Gastroesophageal sphincter (tissue), 4 donors: ENCODE measurements around the gene WDR90. TPM values are rescaled to one million over a fixed set of nuclear protein-coding genes. Genes with fewer than 3 reads are reported as not detected.
A peak's percentile ranks its signal among the peaks of the same experiment; 100 is the strongest.

Source experiments
- ATAC-seq: fragments of 150-250 bp; one replicate; pipeline ENCODE4 v1.9.1; 2016; ENCODE audit warnings: mild to moderate bottlenecking, moderate library complexity
- H3K27ac ChIP-seq, 4 donors: fragments of 200-600 bp; sonication (generic) in 3 of 4; 1 replicate in 3 of 4; 2 replicates in 1 of 4; pipeline ENCODE4 v1.5.1; 2016 to 2019
- H3K27me3 ChIP-seq: fragments of 200-600 bp; sonication (generic); one replicate; pipeline ENCODE4 v1.5.1; 2019
- H3K36me3 ChIP-seq, 2 donors: fragments of 200-600 bp; sonication (generic); one replicate each; pipeline ENCODE4 v1.5.1; 2019; ENCODE audit warnings: control low read depth in 1 of 2
- H3K4me1 ChIP-seq, 3 donors: fragments of 200-600 bp; sonication (generic); 1 replicate in 2 of 3; 2 replicates in 1 of 3; pipeline ENCODE4 v1.5.1; 2016 to 2019; ENCODE audit warnings: control low read depth in 2 of 3
- H3K4me3 ChIP-seq, 2 donors: fragments of 200-600 bp; sonication (generic); one replicate each; pipeline ENCODE4 v1.5.1; 2019; ENCODE audit warnings: mild to moderate bottlenecking in 1 of 2, moderate library complexity in 1 of 2
- H3K9me3 ChIP-seq, 3 donors: fragments of 200-600 bp; sonication (generic); one replicate each; pipeline ENCODE4 v1.5.1; 2017 to 2019; ENCODE audit warnings: control low read depth in 2 of 3
- EP300 ChIP-seq: sonication (generic); formaldehyde crosslinking; IDR thresholded peaks from one replicate; pipeline ENCODE4 v1.6.1; 2017; ENCODE audit warnings: antibody characterized with exemption, mild to moderate bottlenecking
- POLR2A ChIP-seq, 2 donors: fragments of 450-650 bp; IDR thresholded peaks; one replicate each; pipeline ENCODE4 v1.6.1; 2017; ENCODE audit warnings: antibody characterized with exemption in 2 of 2, mild to moderate bottlenecking in 2 of 2, moderate library complexity in 1 of 2
- POLR2AphosphoS5 ChIP-seq: sonication (generic); formaldehyde crosslinking; IDR thresholded peaks from one replicate; pipeline ENCODE4 v1.6.1; 2017; ENCODE audit warnings: antibody characterized with exemption
- WGBS, 2 donors: methylation state at CpG; one replicate each; pipeline ENCODE4 v1.1.5; 2018; ENCODE audit warnings: low coverage in 1 of 2; 5-methylcytosine and 5-hydroxymethylcytosine counted together
- total RNA-seq, 4 donors: library from RNA; depleted of rRNA; stranded (reverse); fragments of >200 nt; gene quantifications; one replicate each; pipeline ENCODE4 v1.1.0, GENCODE V29; 2016
- TF ChIP-seq, protein P1 (sequence below), 4 experiments: fragments of 200-600 bp in 2 of 4; fragments of 450-650 bp in 2 of 4; sonication (generic) in 1 of 4; IDR thresholded peaks; one replicate each; pipeline ENCODE4 v1.5.1; 2017 to 2019; ENCODE audit warnings: antibody characterized with exemption in 4 of 4, mild to moderate bottlenecking in 2 of 4, moderate library complexity in 2 of 4

WDR90 gene
- total RNA-seq, 4 donors from 2014 or later = 8.5 to 21.2 (median 16.8) TPM

- H3K9me3 ChIP-seq = no peaks in the 10 kb centered on the region
- H3K4me1 ChIP-seq = peaks cover 2 to 57% (median 21%) of the 10 kb centered on the region in 3 donors
- peak overlapping the region; percentile 62 to 94 for H3K4me3 ChIP-seq
- 91 to 100% methylated on average over 1 to 4 of the region's 53 CpGs for WGBS, 2 donors
- H3K27ac ChIP-seq = peak overlapping the region; percentile 90 to 97 (median 96)
- peaks cover 0 to 24% of the 10 kb centered on the region in 2 donors for H3K36me3 ChIP-seq
- peak; percentile 6 for ATAC-seq
- no peak for TF ChIP-seq POLR2AphosphoS5
- TF ChIP-seq, protein P1, sequence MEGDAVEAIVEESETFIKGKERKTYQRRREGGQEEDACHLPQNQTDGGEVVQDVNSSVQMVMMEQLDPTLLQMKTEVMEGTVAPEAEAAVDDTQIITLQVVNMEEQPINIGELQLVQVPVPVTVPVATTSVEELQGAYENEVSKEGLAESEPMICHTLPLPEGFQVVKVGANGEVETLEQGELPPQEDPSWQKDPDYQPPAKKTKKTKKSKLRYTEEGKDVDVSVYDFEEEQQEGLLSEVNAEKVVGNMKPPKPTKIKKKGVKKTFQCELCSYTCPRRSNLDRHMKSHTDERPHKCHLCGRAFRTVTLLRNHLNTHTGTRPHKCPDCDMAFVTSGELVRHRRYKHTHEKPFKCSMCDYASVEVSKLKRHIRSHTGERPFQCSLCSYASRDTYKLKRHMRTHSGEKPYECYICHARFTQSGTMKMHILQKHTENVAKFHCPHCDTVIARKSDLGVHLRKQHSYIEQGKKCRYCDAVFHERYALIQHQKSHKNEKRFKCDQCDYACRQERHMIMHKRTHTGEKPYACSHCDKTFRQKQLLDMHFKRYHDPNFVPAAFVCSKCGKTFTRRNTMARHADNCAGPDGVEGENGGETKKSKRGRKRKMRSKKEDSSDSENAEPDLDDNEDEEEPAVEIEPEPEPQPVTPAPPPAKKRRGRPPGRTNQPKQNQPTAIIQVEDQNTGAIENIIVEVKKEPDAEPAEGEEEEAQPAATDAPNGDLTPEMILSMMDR (IDR thresholded peaks at IDR 0.05) = no peak
- TF ChIP-seq POLR2A (IDR thresholded peaks at IDR 0.05) = no peak
- TF ChIP-seq EP300 = no peak
- H3K27me3 ChIP-seq = peaks cover 6% of the 10 kb centered on the region
Measured at GRCh38 chr16:637081-638018, 11.8 kb upstream of the WDR90 start.

DNA sequence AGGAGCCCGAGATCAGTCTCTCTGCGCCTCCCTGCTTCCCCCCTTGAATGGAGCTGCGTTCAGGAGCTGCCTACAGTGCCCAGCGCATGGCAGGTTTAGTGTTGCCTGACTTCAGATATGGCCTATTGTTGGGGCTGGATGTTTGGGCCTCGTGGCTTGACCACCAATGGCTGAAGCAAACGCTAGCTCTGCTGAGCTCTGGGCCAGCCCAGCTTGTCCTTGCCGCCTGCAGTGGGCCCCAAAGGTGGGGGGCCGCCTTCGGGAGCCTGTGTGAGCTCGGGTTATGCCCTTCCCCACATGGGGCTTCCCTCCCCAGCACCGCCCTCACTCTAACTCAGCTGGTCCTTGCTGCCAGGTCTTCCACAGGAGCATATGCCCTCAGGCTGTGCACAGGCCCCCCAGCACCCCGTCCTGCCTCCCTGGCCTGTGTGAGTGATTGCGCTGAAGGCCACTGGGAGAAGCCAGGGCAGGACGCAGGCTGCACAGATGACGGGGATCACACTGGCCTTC lies 11.1 kb upstream of the WDR90 start:
- no peak for ATAC-seq
- no CpG with 5 or more reads among the region's 15 CpGs for WGBS, 2 donors
- TF ChIP-seq, protein P1 (IDR thresholded peaks at IDR 0.05) = no peak
- TF ChIP-seq POLR2AphosphoS5 = no peak
- no peak for TF ChIP-seq EP300
- no peak for TF ChIP-seq POLR2A (IDR thresholded peaks at IDR 0.05)
- Histone ChIP-seq H3K27me3 (no peaks in the 10 kb centered on the region), H3K9me3 (no peaks in the 10 kb centered on the region), H3K4me3 (no peak overlapping the region), H3K27ac (peak overlapping the region in 3 of 4 donors; percentile 95 to 97 (median 96)), H3K4me1 (peaks cover 2 to 64% (median 29%) of the 10 kb centered on the region in 3 donors), H3K36me3 (peaks cover 0 to 17% of the 10 kb centered on the region in 2 donors)

DNA sequence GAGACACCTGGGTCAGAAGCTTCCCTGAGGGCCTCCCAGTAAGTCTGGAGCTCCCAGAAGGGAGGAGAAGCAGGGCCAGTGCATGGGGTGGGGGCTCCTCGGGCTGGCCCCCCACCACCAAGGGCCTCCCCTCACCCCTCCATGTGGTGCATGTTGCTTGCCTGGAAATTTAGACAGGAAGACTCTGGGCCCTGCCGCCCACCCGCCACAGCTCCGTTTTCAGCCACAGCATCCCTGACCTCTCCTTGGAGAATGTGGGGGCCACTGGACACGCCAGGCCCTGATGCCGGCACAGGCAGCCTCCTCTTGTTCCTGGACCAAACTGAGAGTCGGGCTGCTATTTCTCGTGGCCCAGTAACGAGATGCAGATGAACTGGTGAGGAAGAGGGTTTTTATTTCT lies 10.3 kb upstream of the WDR90 start:
- Histone ChIP-seq H3K27ac (peak overlapping the region in 2 of 4 donors; percentile 96 to 97), H3K9me3 (no peaks in the 10 kb centered on the region), H3K27me3 (no peaks in the 10 kb centered on the region), H3K4me3 (no peak overlapping the region), H3K36me3 (peaks cover 0 to 9% of the 10 kb centered on the region in 2 donors), H3K4me1 (peaks cover 2 to 71% (median 30%) of the 10 kb centered on the region in 3 donors)
- TF ChIP-seq EP300 = no peak
- no peak for TF ChIP-seq POLR2AphosphoS5
- TF ChIP-seq, protein P1 (IDR thresholded peaks at IDR 0.05) = no peak
- no peak for TF ChIP-seq POLR2A (IDR thresholded peaks at IDR 0.05)
- WGBS, 2 donors = no CpG with 5 or more reads among the region's 9 CpGs
- no peak for ATAC-seq

DNA sequence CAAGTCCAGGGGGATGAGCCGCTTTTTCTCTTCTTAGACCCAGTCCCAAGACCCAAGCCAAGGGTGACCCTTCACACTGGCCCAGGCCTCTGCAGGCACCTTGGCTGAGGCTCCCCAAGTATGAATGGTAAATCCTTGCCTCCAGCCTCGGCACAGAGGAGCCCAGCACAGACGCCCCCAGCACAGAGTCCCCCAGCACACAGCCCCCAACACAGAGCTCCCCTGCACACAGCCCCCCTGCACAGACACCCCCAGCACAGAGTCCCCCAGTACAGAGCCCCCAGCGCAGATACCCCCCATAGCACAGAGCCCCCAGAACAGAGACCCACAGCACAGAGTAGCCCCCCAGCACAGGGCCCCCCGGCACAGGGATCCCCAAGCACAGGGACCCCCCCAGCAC lies 8.6 kb upstream of the WDR90 start:
- no peaks in the 10 kb centered on the region for H3K36me3 ChIP-seq
- no peak for ATAC-seq
- peak overlapping the region in 3 of 4 donors; percentile 86 to 95 (median 92) for H3K27ac ChIP-seq
- TF ChIP-seq, protein P1 (IDR thresholded peaks at IDR 0.05) = no peak
- TF ChIP-seq EP300 (no peak), POLR2A (IDR thresholded peaks at IDR 0.05) (no peak), POLR2AphosphoS5 (no peak)
- H3K4me1 ChIP-seq = peaks cover 0 to 73% (median 22%) of the 10 kb centered on the region in 3 donors
- peak overlapping the region in 1 of 2 donors; percentile 95 for H3K4me3 ChIP-seq
- WGBS, 2 donors = no CpG with 5 or more reads among the region's 5 CpGs
- no peaks in the 10 kb centered on the region for H3K27me3 ChIP-seq
- H3K9me3 ChIP-seq = no peaks in the 10 kb centered on the region
